HepG2 (cell line): ENCODE data around the gene OR2B2. TPM values are rescaled to one million over a fixed set of nuclear protein-coding genes. Genes with fewer than 3 reads are reported as not detected.

Experiments used
- ATAC-seq: fragments of 200-7000 bp; cut with Tn5 transposase; 3 replicates; pipeline ENCODE4 v1.9.1; 2020; ENCODE audit warnings: mild to moderate bottlenecking, moderate library complexity
- BruUV-seq: library from RNA; stranded (reverse); fragments of 400-500 nt; replicated peaks from 2 replicates; lab custom pipeline; 2021; lab: Mats Ljungman, UMichigan
- CTCF ChIA-PET: fragments of 300-600 bp; formaldehyde crosslinking; extraction: SDS; loops from one replicate; lab custom pipeline; 2021; ENCODE audit warnings: low total read pairs, inconsistent platforms, low intra/inter-chr PET ratio; lab: Yijun Ruan, JAX
- POLR2A ChIA-PET: fragments of 350-600 bp; sonication (Branson Sonifier 250); formaldehyde crosslinking; loops from one replicate; lab custom pipeline; 2020; ENCODE audit warnings: antibody characterized with exemption, inconsistent platforms; lab: Yijun Ruan, JAX
- DNase-seq: peaks from one replicate; pipeline ENCODE4 v3.0.0-alpha.2; 2015; ENCODE audit warnings: low spot score
- FAIRE-seq: peaks from 3 replicates; lab custom pipeline; 2011; peaks lifted over from hg19 to GRCh38; lab: Jason Lieb, UNC
- H2AFZ ChIP-seq: one replicate; pipeline ENCODE4 v1.6.1; 2011; ENCODE audit warnings: low read length, inconsistent platforms
- H3K27ac ChIP-seq: fragments of 300-600 bp; 3 replicates; pipeline ENCODE4 v1.8.0; 2011; ENCODE audit warnings: mixed run types, mild to moderate bottlenecking, mixed read lengths, low read length, inconsistent platforms; ENCODE audit not compliant: insufficient read depth; ENCODE audit errors: extremely low read length
- H3K27me3 ChIP-seq, 2 experiments: fragments of 200-600 bp in 1 of 2; 2 replicates in 1 of 2; 3 replicates in 1 of 2; pipeline versions ENCODE4 v1.6.0 to v1.8.0; 2011; ENCODE audit warnings: low read length in 2 of 2, mild to moderate bottlenecking in 2 of 2, moderate library complexity in 2 of 2, inconsistent platforms in 1 of 2; ENCODE audit not compliant: insufficient read depth in 2 of 2, control insufficient read depth in 1 of 2
- H3K36me3 ChIP-seq, 2 experiments: fragments of 200-600 bp in 1 of 2; replicated peaks in 1 of 2; 2 replicates in 1 of 2; 3 replicates in 1 of 2; pipeline versions ENCODE4 v1.5.1 to v1.8.0; 2011; ENCODE audit warnings: low read length in 2 of 2, inconsistent platforms in 1 of 2; ENCODE audit not compliant: insufficient read depth in 2 of 2, control insufficient read depth in 1 of 2
- H3K4me1 ChIP-seq: 2 replicates; pipeline ENCODE4 v1.5.1; 2012; ENCODE audit warnings: low read length, inconsistent platforms; ENCODE audit not compliant: insufficient read depth
- H3K4me2 ChIP-seq: 2 replicates; pipeline ENCODE4 v1.6.0; 2011; ENCODE audit warnings: low read depth, low read length, inconsistent platforms
- H3K4me3 ChIP-seq, 3 experiments: fragments of 200-600 bp in 1 of 3; sonication (generic), shearing (Covaris generic) in 1 of 3; replicated peaks in 1 of 3; 2 replicates each; pipeline ENCODE4 v1.5.1; 2011 to 2016; ENCODE audit warnings: low read length in 3 of 3, inconsistent platforms in 2 of 3, low read depth in 2 of 3, mild to moderate bottlenecking in 2 of 3, control low read depth in 1 of 3, mixed read lengths in 1 of 3; ENCODE audit not compliant: insufficient read depth in 1 of 3
- H3K79me2 ChIP-seq: one replicate; pipeline ENCODE4 v1.6.1; 2011; ENCODE audit warnings: low read length, inconsistent platforms; ENCODE audit not compliant: insufficient read depth
- H3K9ac ChIP-seq: 2 replicates; pipeline ENCODE4 v1.6.0; 2011; ENCODE audit warnings: mild to moderate bottlenecking, low read depth, low read length, inconsistent platforms; ENCODE audit not compliant: insufficient read depth
- H3K9me3 ChIP-seq: 2 replicates; pipeline ENCODE4 v1.5.1; 2012; ENCODE audit warnings: mild to moderate bottlenecking, low read length
- H4K20me1 ChIP-seq: 2 replicates; pipeline ENCODE4 v1.6.0; 2011; ENCODE audit warnings: inconsistent platforms, mild to moderate bottlenecking, low read length, moderate library complexity; ENCODE audit not compliant: insufficient read depth
- ATF7 ChIP-seq, 2 experiments: fragments of 450-650 bp in 1 of 2; sonication (generic) in 1 of 2; formaldehyde crosslinking in 1 of 2; IDR thresholded peaks; 2 replicates each; pipeline versions ENCODE4 v1.4.0 to v1.6.1; 2016 to 2020; ENCODE audit warnings: antibody characterized with exemption in 1 of 2, mild to moderate bottlenecking in 1 of 2, missing genetic modification reagents in 1 of 2
- MAFF ChIP-seq: IDR thresholded peaks from 2 replicates; pipeline ENCODE4 v1.6.1; 2011; ENCODE audit warnings: low read depth, low read length, improper control_type of control experiment
- MAFK ChIP-seq, 2 experiments: IDR thresholded peaks in 1 of 2; conservative IDR thresholded peaks in 1 of 2; 2 replicates each; pipeline ENCODE4 v1.6.1; 2011; ENCODE audit warnings: improper control_type of control experiment in 2 of 2, low read length in 2 of 2
- ZBED4 ChIP-seq: sonication (generic); formaldehyde crosslinking; IDR thresholded peaks from 2 replicates; pipeline ENCODE4 v1.4.0; 2020; ENCODE audit warnings: missing genetic modification reagents, borderline replicate concordance
- ZBTB39 ChIP-seq: sonication (generic); formaldehyde crosslinking; IDR thresholded peaks from 2 replicates; pipeline ENCODE4 v1.5.0; 2020; ENCODE audit warnings: missing genetic modification reagents
- in situ Hi-C: cut with HindIII; loops from 2 replicates; pipeline ENCODE4 v1.10.0; 2017; ENCODE audit warnings: low pct_unique_long_range_greater_than_20kb; ENCODE audit not compliant: extremely low pct_ligation_motif_present
- intact Hi-C: fragments of 100-400 bp; cut with micrococcal nuclease; formaldehyde crosslinking; loops from one replicate; pipeline ENCODE4 v1.10.0; 2022; ENCODE audit not compliant: unreplicated experiment
- polyA plus RNA-seq, 8 experiments: library from polyadenylated mRNA; depleted of rRNA in 3 of 8; stranded (reverse) in 7 of 8; unstranded in 1 of 8; fragments of >200 nt; fragmentation: Illumina TruSeq in 4 of 8; extraction: Trizol in 4 of 8; gene quantifications; 2 replicates each; pipeline versions ENCODE4 v1.2.1 to v1.2.3, GENCODE V29; 2011 to 2016; ENCODE audit warnings: low read depth in 4 of 8, missing spikeins in 1 of 8, mixed read lengths in 1 of 8; ENCODE audit not compliant: insufficient read depth in 1 of 8
- total RNA-seq, 5 experiments: library from RNA; depleted of rRNA; stranded (reverse); fragments of >200 nt; fragmentation: Illumina TruSeq; extraction: Trizol; gene quantifications; 2 replicates each; pipeline ENCODE4 v1.2.3, GENCODE V29; 2016; ENCODE audit warnings: low read depth in 1 of 5

OR2B2 gene
- total and polyA plus RNA-seq, 2 of the 13 experiments (the other 11 are each of a cell fraction or from before 2014, with no cell fraction given) = not detected

GRCh38 chr6:27922949-27923348 is 10.8 kb upstream of the OR2B2 start:
- DNase-seq = no peak
- no TSS peak for BruUV-seq
- no peaks in the 10 kb centered on the region for H4K20me1 ChIP-seq
- H3K9ac ChIP-seq = no peak overlapping the region
- H3K27me3 ChIP-seq = no peaks in the 10 kb centered on the region
- ATAC-seq = no peak
- no peak overlapping the region for H2AFZ ChIP-seq
- ChIA-PET POLR2A (no interaction called here), CTCF (no interaction called here)
- no peak overlapping the region for H3K4me3 ChIP-seq
- in situ Hi-C loops = no loop called here
- H3K9me3 ChIP-seq = no peaks in the 10 kb centered on the region
- H3K36me3 ChIP-seq = no peaks in the 10 kb centered on the region
- no peaks in the 10 kb centered on the region for H3K4me1 ChIP-seq
- intact Hi-C loops = no loop called here
- no peaks in the 10 kb centered on the region for H3K79me2 ChIP-seq
- TF ChIP-seq MAFK (conservative IDR thresholded peaks at IDR 0.05 in 1 of 2, IDR thresholded peaks at IDR 0.05 in 1 of 2; ENCODE audit: low read length in 2 of 2) (0 out of 4 replicates have a peak, but pooled peaks of 1 of the 2 experiments have one; percentile 11), MAFF (peak; percentile 43; the same call in 1 of the 2 replicates), ATF7 (IDR thresholded peaks at IDR 0.05) (0 out of 2 replicates have a peak, but pooled peaks have one; percentile 14), ATF7 (CRISPR knock-in tag; IDR thresholded peaks at IDR 0.05) (no peak), ZBTB39 (no peak), ZBED4 (no peak)
- H3K27ac ChIP-seq = no peak overlapping the region
- FAIRE-seq = no peak
- H3K4me2 ChIP-seq = no peak overlapping the region
